Measurements from ENCODE around the gene ZNF385C. TPM values are rescaled to one million over a fixed set of nuclear protein-coding genes. Genes with fewer than 3 reads are reported as not detected.

The ZNF385C gene
- total and polyA plus RNA-seq, 2 of the 13 experiments (the other 11 are each of a cell fraction or from before 2014, with no cell fraction given), result 2.3 to 6.1 TPM

DNA sequence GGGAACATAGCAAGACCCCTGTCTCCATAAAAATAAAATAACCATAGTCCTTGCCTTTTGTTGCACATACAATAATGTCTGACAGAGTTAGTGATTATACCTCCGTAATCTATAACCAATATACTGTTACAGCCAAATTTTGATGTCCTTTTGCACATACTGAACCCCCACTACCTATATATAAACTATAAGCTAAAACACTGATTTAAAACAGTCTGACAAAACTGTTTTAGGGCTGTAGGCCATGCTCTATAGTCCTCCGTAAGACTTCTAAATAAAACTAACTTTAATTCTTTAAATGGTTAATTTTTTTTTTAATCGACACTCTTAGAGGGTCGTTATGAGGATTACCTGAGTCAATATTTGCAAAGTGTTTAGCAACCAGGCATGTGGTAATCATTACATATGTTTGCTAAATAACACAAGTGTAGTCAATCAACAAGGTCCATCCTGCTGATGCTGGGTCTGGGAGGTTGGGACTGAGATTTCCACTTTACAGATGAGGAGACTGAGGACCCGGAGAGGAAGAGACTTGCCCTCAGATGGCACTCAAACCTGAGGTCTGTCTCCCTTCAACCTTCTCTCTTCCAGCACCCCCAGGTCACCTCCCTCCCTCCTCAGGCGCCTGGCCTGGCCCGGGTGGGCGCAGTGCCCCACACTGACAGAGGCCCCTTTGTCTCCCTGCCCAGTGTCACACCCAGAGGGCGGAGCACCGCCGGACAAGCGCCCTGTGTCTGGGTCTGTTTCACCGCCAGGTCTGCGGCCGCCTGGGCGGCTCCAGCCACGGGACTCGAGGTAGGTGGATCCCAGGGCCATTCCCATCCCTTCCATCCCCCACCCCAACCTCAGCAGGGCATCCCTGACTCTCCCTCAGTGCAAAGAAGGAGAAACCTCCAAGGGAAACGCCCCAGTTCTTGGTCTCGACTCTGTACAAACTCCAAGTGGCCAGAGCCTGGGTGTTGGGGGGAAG lies 10.3 kb downstream of the ZNF385C start (continued):
- TF ChIP-seq ZBTB26 (CRISPR knock-in tag; IDR thresholded peaks at IDR 0.05; ENCODE audit: borderline replicate concordance) (no peak), ZNF326 (CRISPR knock-in tag; IDR thresholded peaks at IDR 0.05; ENCODE audit: borderline replicate concordance) (no peak), ZKSCAN5 (CRISPR knock-in tag; IDR thresholded peaks at IDR 0.05) (no peak), ZNF746 (CRISPR knock-in tag; IDR thresholded peaks at IDR 0.05) (no peak), CCDC6 (CRISPR knock-in tag; IDR thresholded peaks at IDR 0.05) (peak; percentile 67; the same call in 1 of the 2 replicates), SOX6 (IDR thresholded peaks at IDR 0.05) (no peak), SOX6 (CRISPR knock-in tag; IDR thresholded peaks at IDR 0.05) (peak; percentile 87), RARA (CRISPR knock-in tag; IDR thresholded peaks at IDR 0.05) (0 out of 2 replicates have a peak, but pooled peaks have one; percentile 11), ZNF564 (CRISPR knock-in tag; IDR thresholded peaks at IDR 0.05) (peak; percentile 51; the same call in 1 of the 2 replicates), GABPA (IDR thresholded peaks at IDR 0.05; ENCODE audit: low read depth, low read length) (no peak), GABPA (CRISPR knock-in tag; IDR thresholded peaks at IDR 0.05; ENCODE audit: low read depth) (no peak), ZNF607 (CRISPR knock-in tag; IDR thresholded peaks at IDR 0.05; ENCODE audit: borderline replicate concordance) (no peak), CBFB (CRISPR knock-in tag; IDR thresholded peaks at IDR 0.05) (no peak)
- TF ChIP-seq, protein P1, sequence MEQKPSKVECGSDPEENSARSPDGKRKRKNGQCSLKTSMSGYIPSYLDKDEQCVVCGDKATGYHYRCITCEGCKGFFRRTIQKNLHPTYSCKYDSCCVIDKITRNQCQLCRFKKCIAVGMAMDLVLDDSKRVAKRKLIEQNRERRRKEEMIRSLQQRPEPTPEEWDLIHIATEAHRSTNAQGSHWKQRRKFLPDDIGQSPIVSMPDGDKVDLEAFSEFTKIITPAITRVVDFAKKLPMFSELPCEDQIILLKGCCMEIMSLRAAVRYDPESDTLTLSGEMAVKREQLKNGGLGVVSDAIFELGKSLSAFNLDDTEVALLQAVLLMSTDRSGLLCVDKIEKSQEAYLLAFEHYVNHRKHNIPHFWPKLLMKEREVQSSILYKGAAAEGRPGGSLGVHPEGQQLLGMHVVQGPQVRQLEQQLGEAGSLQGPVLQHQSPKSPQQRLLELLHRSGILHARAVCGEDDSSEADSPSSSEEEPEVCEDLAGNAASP (CRISPR knock-in tag; IDR thresholded peaks at IDR 0.05; ENCODE audit: borderline replicate concordance), result peak; percentile 53
- TF ChIP-seq, protein P2, sequence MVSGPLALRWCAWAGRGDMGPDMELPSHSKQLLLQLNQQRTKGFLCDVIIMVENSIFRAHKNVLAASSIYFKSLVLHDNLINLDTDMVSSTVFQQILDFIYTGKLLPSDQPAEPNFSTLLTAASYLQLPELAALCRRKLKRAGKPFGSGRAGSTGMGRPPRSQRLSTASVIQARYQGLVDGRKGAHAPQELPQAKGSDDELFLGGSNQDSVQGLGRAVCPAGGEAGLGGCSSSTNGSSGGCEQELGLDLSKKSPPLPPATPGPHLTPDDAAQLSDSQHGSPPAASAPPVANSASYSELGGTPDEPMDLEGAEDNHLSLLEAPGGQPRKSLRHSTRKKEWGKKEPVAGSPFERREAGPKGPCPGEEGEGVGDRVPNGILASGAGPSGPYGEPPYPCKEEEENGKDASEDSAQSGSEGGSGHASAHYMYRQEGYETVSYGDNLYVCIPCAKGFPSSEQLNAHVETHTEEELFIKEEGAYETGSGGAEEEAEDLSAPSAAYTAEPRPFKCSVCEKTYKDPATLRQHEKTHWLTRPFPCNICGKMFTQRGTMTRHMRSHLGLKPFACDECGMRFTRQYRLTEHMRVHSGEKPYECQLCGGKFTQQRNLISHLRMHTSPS (CRISPR knock-in tag; IDR thresholded peaks at IDR 0.05; ENCODE audit: low read depth), result no peak; the same call in 1 of the 2 replicates
- TF ChIP-seq, protein P3, sequence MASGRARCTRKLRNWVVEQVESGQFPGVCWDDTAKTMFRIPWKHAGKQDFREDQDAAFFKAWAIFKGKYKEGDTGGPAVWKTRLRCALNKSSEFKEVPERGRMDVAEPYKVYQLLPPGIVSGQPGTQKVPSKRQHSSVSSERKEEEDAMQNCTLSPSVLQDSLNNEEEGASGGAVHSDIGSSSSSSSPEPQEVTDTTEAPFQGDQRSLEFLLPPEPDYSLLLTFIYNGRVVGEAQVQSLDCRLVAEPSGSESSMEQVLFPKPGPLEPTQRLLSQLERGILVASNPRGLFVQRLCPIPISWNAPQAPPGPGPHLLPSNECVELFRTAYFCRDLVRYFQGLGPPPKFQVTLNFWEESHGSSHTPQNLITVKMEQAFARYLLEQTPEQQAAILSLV (CRISPR knock-in tag; IDR thresholded peaks at IDR 0.05; ENCODE audit: borderline replicate concordance), result no peak
